Kidney epithelial cell (primary cell): ENCODE results near the gene CPA2. TPM values are rescaled to one million over a fixed set of nuclear protein-coding genes. Genes with fewer than 3 reads are reported as not detected.

ENCODE experiments used
- DNase-seq: peaks from one replicate; pipeline ENCODE4 v3.0.0-alpha.2; 2010; ENCODE audit warnings: low read depth
- H3K27me3 ChIP-seq: 2 replicates; pipeline ENCODE4 v1.6.0; 2011; ENCODE audit warnings: low read length; ENCODE audit not compliant: control insufficient read depth, insufficient read depth
- H3K36me3 ChIP-seq: 2 replicates; pipeline ENCODE4 v1.5.1; 2011; ENCODE audit warnings: low read length; ENCODE audit not compliant: control insufficient read depth, insufficient read depth
- H3K4me3 ChIP-seq: 2 replicates; pipeline ENCODE4 v1.5.1; 2011; ENCODE audit warnings: low read depth, mild to moderate bottlenecking, control low read depth, low read length
- CTCF ChIP-seq: IDR thresholded peaks from 2 replicates; pipeline ENCODE4 v1.5.1; 2011; ENCODE audit warnings: mild to moderate bottlenecking, moderate library complexity, low read length, control low read depth, inconsistent platforms; ENCODE audit not compliant: insufficient read depth, poor library complexity, severe bottlenecking
- total RNA-seq: library from RNA; depleted of rRNA; stranded (reverse); fragments of >200 nt; gene quantifications from 2 replicates; pipeline ENCODE4 v1.2.3, GENCODE V29; 2015

Gene CPA2
- total RNA-seq, 1 donor from 2014 or later = not detected

DNA sequence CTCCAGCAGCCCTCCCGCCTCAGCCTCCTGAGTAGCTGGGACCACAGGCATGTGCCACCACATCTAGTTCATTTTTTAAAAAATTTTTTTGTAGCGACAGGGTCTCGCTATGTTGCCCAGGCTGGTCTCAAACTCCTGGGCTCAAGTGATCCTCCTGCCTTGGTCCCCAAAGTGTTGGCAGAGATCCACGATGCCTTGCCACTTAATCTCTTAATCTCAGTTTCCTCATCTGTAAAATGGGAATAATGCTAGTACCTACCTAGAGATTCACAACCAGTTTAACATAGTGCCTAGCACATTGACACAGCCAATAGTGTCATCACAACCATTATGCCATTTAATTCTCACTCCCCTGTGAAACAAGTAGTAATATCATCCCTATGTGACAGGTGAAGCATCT is 21.5 kb downstream of the CPA2 start:
- Histone ChIP-seq H3K27me3 (no peaks in the 10 kb centered on the region), H3K36me3 (no peaks in the 10 kb centered on the region), H3K4me3 (no peak overlapping the region)
- DNase-seq = no peak
- TF ChIP-seq CTCF = no peak

- H3K27me3 ChIP-seq = no peaks in the 10 kb centered on the region
- H3K36me3 ChIP-seq = no peaks in the 10 kb centered on the region
- no peak for TF ChIP-seq CTCF
- DNase-seq = no peak
- no peak overlapping the region for H3K4me3 ChIP-seq
Observed at GRCh38 chr7:130288829-130289228, 22.2 kb downstream of the CPA2 start.

DNA sequence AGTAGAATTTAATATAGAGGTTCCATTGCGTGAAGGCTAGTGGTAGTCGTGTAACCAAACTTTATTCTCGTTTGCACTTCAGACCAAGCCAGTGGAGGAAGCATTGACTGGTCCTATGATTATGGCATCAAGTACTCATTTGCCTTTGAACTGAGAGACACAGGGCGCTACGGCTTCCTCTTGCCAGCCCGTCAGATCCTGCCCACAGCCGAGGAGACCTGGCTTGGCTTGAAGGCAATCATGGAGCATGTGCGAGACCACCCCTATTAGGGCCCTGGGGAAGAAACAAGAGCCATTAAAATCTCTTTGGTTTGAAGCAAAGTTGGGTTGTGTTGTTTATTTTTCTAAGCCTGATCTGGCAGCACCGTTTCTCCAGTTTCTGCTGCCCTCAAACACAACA is 22.8 kb downstream of the CPA2 start:
- no peak for DNase-seq
- H3K27me3 ChIP-seq = no peaks in the 10 kb centered on the region
- no peak overlapping the region for H3K4me3 ChIP-seq
- no peaks in the 10 kb centered on the region for H3K36me3 ChIP-seq
- no peak for TF ChIP-seq CTCF

DNA sequence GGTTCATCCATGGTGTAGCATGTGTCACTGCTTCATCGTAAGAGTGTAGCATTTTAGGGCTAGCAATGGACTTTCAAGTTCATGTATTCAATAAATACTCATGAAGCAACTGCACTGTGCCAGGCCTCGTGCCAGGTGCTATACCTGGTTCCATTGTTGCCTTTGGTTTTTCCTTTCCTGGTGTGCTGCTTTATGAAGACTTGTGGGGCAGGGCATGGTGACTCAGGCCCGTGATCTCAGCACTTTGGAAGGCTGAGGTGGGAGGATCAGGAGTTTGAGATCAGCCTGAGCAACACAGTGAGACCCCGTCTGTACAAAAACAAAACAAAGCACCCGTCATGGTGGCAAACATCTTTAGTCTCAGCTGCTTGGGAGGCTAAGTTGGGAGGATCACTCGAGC is 24.1 kb downstream of the CPA2 start:
- Histone ChIP-seq H3K4me3 (no peak overlapping the region), H3K27me3 (no peaks in the 10 kb centered on the region), H3K36me3 (no peaks in the 10 kb centered on the region)
- TF ChIP-seq CTCF = no peak
- peak; percentile 74 for DNase-seq

DNA sequence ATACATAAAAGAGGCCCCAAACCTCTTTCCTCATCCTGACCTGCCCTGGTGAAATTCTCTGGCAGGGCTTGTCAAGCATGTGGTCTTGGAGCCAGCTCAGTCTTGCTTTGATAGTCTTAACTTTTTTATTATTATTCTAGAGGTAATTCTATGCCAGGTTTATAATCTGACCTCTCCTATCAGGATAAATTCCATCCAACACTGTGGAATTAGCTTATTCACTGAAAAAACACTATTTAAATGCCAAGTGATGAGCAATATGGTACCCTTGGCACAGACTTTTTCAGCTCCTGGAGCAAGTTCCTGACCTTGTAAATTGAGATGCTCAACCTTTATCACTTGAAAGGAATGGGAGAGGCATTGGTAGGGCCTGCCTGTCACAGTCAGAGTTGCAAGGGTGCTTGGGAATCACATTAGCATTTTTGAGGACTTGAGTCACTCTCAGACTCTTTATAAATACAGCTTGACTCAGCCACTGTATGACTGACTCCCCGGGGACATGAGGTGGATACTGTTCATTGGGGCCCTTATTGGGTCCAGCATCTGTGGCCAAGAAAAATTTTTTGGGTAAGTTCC is 26.1 kb downstream of the CPA2 start, which contains the start of gene CPA4:
Gene CPA4, plus strand, starts transcription at position 480 of the 576 bp plus-strand sequence. Its CDS starts 20 bp downstream, at position 500.
- Histone ChIP-seq H3K27me3 (no peaks in the 10 kb centered on the region), H3K36me3 (no peaks in the 10 kb centered on the region), H3K4me3 (no peak within 1 kb of the TSS)
- TF ChIP-seq CTCF = no peak
- peak; percentile 89 for DNase-seq

DNA sequence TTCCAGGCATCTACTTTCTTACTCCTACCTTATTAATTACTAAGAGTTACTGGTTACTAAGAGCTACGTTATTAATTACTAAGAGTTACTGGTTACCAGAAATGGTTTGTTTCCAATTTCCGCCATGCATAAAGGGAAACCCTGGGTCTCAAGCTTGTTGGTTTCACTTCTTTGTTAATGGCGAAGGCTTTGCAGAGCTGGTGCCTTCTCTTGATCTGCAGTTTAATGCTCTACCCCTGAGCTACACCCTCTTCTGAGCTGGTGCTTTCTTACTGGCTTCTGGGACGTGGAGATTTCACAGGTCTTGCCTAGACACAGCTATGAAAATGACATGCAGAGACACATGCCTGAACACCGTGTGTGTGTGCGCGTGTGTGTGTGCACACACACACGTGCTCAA is 26.9 kb downstream of the CPA2 start:
- H3K4me3 ChIP-seq = no peak overlapping the region
- H3K36me3 ChIP-seq = no peaks in the 10 kb centered on the region
- no peak for DNase-seq
- H3K27me3 ChIP-seq = no peaks in the 10 kb centered on the region
- no peak for TF ChIP-seq CTCF
